GM19035 (cell line): ENCODE results near the gene ERICH6.

Experiments
- ATAC-seq: cut with Tn5 transposase; IDR thresholded peaks from one replicate; pipeline ENCODE4 v1.9.1; 2021; ENCODE audit not compliant: unreplicated experiment

ERICH6 gene

DNA sequence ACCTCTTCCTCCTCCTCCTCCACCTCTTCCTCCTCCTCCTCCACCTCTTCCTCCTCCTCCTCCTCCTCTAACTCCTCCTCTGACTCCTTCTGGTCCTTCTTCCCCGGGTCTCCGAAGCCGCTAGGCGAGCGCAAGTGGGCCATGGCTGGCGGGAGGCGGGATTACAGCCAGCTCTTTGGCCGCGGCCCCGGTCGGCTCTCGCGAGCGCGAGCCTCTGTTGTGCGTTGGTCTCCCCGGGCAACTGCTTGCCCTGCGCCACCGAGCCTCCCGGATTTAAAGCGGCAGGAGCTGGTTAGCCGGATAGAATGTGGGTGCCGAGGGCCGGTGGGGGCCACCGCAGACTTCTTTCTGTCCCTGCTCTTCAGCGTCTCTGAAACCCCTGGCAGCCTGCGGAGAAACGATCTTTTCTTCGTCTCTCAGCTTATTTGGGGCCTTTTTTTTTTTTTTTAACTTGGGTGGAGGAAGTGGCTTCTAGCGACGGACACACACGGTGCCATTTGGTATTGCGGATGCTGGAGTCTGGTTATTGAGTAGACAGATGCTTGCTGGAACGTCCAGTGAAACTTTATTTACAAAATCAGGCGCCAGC lies at the start of gene ERICH6:
TSS of gene ERICH6 (minus strand) at position 165 of the 589 bp plus-strand sequence. CDS start at position 143, 22 bp downstream.
- peak; percentile 98 for ATAC-seq

DNA sequence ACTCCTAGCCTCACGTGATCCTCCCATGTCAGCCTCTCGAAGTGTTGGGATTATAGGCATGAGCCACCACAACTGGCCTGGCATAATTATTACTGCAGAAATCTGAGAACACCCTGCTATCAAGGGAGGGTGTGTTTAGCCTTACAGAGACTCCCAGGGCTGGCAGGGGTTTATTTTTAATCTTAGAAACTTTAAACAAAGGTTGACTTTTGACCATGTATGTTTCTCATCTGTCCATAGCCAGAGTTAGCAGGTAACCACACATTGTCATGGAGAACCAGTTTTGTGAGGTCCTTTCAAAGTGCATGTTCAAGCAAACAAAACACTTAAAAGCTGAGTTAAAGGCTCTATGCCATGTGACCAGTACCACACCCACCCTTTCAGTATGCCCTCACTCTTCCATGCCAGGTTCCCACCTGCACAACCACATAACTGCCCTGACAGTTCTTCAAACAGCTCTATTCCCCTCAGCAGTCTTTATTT lies 48.1 kb upstream of the ERICH6 start:
- no peak for ATAC-seq

DNA sequence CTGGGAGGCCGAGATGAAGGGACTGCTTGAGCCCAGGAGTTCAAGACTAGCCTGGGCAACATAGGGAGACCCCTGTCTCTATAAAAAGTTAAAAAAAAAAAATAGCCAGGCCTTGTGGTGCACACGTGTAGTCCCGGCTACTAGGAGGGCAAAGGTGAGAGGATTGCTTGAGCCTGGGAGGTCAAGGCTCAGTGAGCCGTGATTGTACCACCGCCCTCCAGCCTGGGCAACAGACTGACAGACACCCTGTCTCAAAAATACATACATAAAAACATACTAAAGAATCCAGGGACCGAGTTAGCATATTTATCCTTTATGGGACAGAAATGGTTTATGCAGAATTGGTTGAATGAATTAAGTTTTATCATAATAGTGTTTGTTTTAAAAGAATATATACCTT lies 45.5 kb upstream of the ERICH6 start:
- ATAC-seq, result no peak

DNA sequence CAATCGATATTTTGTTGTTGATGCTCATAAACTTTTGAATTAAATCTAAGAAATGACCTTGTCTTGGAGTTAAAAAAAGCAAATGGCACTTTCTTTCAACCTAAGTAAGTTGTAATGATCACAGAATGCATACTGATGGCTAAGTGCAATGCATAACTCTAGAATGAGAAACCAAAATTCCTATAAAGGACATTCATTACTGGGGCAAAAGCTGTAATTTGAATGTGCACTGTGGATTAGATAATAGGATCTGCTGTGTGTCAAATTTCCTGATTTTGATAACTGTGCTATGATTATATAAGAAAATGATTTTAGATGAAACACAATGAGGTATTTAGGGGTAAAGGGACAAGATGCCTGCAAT lies 44.9 kb upstream of the ERICH6 start:
- ATAC-seq, result no peak

DNA sequence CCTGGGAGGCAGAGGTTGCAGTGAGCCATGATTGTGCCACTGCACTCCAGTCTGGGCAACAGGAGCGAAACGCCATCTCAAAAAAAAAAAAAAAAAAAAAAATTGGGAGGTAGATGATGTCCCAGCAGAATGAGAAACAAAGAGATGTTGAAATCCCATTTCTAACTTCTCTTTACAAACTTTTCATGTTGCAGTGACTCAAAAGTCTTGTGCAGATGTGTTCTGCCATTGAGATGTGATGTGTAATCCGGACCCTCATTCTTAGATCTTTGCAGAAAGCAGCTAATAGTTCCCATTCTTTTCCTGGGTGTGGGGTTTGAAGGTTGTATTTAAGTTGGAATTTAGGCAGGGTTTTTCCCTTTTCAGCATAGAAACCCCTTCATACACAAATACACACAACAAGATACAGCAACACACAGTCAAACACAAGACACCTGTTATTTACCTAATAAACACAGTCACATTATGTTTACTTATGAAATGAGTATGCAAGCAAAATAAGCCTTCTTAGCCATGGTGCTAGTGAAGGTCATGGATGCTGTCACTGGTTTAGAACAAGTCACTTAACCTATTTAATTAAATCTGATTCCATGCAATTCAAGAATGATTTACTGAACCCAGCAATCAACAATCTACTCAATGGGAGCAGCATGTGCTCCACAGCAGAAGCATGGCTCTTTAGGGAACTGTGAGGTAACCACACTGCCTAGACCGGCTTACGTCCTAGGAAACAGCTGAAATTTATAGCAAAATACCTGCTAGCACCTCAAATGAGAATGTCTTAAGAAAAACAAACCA lies 44.4 kb upstream of the ERICH6 start:
- ATAC-seq, result no peak

DNA sequence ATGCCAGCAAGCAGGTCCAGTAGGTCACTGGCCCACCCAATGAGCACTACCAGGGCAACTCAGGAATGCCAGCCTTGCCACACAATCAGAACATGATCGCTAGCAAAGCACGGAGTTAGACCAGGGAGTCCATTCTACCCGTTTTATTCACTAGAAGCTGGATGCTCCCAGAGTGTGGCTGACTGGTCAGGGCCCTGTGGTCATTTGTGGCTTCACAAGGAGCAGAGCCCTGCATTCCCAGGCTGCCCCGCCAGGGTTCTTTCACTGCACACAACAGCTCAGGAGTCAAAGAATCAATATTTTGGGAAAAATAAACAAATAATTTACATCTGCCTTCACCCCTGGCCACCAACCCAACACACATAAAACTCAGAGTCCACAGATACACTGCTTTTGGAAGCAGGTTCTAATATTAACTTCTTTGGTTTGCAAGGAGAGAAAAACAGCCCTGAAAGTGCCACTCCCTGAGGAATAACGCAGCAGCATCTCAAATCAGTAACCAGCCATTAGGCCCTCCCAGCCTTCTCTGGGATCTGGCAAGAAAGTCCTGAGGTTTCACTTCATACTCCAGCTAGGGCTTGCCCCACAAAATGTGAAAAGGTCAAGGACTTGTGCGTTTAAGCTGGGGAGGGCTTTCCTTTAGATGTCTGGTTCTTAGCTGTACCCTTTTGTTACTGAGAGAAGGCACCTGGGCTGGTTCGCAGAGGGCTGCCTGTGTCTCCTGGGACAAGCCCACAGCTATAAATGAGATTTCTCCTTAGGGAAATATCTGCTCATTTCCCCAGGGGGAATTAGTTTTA lies 43.3 kb upstream of the ERICH6 start:
- no peak for ATAC-seq

DNA sequence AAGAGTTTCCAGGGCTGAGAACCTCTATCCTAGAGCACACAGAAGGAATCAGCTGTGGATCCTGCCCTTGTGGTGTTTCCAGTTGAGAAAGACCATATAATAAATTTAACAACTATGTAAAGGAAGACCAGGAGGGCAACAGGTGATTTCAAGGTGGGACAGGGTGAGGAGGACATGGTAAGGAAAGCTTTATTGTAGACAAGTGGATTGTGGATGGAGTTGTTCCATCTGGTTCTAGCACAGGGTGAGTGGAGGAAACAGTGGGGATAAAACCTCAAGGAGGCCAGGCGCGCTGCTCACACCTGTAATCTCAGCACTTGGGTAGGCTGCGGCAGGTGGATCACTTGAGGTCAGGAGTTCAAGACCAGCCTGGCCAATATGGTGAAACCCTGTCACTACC lies 42.1 kb upstream of the ERICH6 start:
- ATAC-seq, result no peak

DNA sequence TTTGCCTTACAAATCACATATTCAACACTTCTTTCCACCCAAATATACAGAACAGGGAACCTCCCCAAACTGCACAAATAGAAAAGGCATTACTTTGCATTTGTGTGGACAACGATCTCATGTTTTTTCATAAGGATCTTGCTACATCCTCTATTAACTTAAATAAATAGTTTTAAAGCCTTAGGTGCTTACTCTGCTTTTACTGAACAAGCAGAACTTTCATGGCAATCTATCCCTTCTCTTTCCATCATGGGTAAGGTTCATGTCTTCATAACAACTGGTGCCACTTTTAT lies 41.1 kb upstream of the ERICH6 start:
- ATAC-seq, result no peak

DNA sequence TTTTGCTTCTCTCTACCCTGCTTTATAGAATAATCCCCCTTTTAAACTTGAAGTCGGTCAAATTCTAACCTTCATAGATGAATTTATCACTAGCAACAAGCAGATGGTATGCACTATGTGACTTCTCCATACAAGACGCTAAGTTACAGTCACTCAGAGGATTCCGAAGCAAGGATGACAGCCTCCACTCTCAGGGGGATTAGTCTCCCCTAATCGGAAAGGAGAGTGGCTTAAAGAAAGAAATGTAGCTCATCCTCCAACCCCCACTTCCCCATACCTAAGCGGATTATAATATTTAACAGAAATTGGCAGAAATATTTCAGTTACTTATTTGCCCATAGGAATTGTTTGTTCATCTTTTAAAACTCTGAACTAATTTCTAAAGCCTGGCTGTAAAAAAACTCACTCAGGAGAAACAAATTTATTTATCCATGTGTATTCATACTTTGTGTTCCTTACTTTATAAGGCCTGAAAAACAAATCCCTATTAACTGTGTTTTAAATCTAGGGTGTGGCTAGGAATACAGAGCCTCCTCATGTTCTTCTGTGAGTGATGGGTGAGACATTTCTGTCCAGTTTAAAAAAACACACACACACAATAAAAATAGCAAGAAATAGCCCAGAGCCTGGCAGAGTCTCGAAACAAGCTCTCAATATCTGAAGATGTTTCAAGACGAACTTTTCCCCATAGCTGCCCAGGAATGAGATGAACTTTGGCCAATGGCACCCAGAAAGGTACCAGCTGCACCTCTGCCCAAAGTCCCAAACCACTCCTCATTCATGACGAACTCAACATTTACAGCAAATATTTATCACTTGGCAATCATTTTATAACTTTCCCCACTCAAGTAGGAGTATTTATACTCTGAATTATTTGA lies 40.6 kb upstream of the ERICH6 start:
- ATAC-seq, result no peak

DNA sequence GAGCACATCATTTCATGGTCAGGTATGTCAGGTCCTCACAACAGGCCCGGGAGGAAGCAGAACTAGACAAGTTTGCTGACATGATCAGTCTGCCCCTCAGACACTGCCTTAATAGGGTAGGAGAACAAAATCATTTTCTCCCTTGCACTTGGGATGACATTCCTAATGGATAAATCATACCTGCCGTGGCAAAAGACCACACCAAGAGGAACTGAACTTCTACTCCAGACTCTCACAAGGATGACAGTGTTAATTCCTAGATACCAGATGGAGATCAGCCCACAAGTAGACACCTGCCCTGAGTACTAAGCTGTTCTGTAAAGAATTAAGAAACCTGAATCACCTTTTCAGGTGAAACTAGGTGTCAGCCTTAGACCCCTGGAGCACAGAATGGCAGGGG lies 39.8 kb upstream of the ERICH6 start:
- no peak for ATAC-seq

DNA sequence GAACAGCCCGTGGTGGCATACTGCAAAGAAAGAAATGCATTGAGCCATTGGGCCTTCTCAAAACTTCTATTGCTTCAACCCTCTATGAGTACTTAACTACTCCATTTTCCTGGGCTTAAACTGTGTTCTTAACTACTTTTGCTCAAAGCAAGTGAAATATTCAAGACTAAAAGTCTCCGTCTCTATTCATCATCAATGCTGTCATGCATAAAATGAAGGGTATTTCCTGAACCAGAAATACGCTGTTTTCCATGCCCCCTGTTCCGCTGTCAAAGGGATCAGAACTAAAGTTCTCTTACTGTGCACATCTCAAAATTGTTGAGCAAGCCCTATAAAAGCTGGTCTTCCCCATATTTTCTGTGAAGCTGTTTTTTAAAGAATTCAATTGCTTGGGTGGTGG lies 39.0 kb upstream of the ERICH6 start:
- no peak for ATAC-seq

DNA sequence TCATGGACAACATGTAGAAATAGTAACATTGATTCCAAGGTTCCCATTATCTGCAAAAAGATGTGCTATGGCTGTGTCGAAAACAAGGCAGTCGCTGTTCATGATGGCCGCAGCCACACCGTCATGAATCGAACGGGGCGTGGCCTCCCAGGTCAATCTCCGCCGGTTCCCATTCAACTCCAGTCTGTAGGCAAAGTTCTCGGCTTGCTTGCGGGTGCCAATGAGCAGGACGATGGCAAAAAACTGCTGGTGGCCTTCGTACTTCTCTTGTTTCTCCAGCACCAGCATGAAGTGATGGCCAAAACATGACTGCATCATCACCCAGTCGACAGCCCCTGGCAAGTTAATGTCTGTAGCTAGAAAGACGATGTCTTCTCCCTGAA lies 38.4 kb upstream of the ERICH6 start:
- ATAC-seq, result no peak

DNA sequence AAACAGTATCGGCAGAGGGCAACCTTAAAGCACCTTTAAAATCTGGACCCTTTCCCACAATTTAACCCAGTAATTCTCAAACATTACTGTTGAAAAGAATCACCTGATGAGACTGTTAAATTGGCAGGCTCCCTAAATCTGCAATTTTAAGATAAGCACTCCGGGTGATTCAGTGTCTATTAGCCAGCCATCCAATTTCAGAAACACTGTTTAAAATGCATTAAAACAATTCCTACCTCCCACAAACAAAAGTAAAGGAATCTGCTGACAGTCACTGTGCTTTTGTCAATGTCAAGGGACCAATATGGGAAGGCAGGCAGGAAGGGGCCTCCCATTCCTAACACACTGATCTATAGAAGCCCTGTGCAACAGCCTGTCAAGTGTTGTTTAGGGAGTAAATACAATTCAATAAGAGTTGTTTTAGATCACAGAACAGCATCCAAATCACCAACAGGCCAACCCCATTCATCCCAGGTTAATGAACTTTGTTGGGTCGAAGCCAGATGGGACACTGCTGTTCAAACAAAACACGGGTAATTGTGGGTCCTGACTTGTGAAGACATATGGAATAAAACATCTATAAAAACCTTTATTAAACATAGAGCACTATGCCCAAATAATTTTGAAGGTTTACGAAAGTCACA lies 37.9 kb upstream of the ERICH6 start:
- ATAC-seq, result no peak

DNA sequence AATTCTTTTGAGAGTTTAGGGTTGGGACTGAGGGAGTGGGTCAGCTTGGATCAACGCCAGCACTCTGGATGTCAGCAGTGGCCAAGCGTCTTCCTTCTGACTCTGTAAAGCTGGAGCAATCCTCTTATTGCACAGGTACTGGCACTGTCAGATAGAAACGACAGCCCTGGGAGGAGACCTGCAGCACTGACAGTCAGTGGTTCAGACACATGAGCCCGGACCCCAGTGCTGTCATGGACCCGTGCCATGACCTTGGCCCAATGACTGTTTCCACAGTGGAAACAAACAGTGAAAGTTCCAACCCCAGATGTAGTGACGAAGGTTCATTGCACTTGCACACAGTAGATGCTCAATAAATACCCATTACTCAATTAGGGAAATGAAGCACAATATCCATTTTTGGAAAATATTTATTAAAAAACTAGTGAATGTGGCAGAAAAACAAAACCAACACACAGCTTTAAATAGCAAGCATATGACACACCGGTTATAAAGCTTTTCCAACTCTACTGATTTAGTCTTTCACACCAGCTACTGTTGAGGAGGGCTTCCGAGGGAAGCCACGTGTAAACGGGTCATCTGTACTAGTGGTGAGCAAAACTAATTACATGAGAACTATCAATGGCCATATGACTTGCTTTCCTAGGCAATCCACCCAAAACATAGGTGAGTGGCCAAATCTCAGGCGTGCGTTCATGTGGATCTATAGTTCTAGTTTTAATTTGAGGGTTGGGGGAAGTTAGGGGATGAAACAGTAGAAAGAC lies 37.2 kb upstream of the ERICH6 start:
- no peak for ATAC-seq

DNA sequence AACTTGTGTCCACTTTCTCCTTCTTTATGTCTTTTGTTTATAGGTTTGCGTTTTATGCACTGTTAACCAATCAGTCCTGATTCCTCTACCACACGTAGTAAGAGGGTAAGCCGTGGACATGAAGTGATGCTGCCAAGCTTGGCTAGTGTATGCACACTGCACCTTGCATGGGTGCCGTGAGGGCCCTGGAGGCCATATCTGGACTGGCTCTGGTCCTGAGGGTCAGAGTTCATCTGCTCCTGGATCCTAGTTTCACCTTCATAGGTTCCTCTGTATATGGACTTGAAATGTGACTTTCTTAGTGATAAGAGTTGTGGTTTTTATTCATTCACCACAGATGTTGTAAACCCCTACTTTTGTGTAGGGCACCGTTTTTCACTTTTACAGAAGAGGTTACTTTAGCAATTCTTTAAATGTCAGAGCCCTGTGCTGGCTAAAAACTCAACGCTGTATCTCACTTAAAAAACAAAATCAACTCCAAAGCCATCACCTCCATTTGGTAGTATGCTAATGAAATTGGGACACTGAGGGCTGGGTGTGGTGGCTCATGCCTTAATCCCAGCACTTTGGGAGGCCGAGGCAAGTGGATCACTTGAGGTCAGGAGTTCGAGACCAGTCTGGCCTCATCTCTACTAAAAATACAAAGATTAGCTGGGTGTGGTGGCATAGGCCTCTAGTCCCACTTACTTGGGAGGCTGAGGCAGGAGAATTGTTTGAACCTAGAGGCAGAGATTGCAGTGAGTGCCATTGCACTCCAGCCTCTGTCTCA lies 36.3 kb upstream of the ERICH6 start:
- ATAC-seq, result peak; percentile 32

DNA sequence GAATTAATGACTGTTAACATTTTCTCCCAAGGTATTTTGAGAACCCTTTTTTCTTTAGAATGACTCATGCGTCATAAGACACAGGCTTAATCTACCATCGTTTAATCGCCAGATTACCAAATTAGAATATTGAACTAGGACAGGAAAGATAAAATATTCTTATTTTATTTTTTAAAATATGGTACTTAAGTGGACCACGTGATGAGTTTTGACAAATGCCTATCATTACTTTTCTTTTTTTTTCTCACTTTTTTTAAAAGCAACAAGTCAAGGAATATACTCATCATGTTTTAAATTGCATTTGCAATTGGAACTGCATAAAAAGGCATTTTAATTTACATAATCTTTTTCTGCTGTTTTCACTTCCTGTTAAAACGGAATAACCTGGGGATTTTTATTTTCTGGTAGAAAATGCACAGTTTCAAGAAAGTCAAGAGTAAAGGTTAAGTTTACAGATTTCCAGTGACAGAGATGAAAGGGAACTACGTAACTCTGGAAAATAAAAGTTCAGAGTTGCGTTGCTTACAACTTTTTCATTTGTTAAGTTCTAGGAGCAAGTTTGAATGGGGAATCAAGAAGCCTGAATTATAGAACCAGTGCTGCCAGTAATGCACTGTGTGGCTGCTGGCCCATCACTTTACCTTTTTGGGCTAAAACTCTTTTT lies 35.6 kb upstream of the ERICH6 start:
- peak; percentile 37 for ATAC-seq

DNA sequence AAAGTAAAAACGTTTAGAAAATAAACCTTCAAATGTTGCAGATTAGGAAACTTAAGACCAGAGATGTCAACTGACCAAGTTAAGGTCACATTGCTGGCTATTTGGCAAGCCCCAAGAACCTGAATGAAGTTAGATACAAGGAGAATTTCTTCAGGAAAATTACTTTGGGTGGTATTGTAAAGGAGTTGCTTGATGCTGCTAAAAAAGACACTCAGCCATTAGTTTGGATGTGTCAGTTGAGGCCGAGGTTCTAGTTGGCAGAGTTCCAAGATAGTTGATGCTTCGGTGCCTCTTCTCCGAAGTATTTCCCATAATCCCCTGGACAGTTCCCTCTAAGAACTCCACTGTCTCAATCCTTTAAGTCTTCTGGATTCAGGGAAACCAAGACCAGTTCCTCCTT lies 35.0 kb upstream of the ERICH6 start:
- ATAC-seq, result no peak

DNA sequence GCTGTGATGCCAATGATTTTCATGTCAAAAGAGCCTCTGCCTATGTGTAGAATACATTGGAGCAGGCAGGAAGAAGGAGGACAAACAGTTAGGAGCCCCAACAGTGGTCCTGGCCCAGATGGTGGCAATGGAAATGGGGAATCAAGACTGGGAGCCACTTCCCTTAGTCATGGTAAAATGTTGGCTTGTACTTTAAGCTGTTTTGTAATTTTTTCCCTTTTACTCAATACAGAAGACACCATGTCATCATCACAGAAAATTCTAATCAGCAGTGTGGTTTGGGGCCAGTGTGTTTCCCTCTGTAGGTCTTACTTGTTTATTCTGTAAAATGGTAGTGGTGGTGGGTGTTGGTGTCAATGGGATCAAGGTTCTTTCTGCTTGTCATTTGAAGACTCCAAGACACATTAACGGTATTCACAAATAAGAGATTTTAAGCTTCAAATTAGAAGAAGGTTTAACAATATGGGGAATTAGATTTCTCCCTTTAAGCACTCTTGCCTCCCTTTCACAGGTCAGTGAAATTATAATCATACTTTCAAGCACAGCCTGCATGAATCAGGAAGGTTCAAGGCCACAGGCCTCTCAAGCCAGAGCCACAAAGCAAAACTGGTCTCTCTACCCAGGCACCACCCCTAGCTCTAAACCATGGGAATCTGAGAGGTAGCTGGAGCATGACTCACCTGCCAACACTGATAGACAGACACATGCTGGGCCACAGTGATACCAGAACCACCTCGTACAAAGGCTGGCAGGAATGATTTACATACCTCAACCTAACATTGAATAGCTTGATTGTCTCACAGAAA lies 34.4 kb upstream of the ERICH6 start:
- ATAC-seq, result no peak
